Measurements from ENCODE around the gene SLC30A1. TPM values are rescaled to one million over a fixed set of nuclear protein-coding genes. Genes with fewer than 3 reads are reported as not detected.

SLC30A1 gene
- polyA plus RNA-seq, 1 donor from 2014 or later: 6.5 TPM

GRCh38 chr1:211623515-211623914 is 44.6 kb upstream of the SLC30A1 start:
- Histone ChIP-seq H3K9me3 (ENCODE audit: low read length) (no peaks in the 10 kb centered on the region), H3F3A (ENCODE audit: insufficient read depth, low read length, poor library complexity, severe bottlenecking) (no peaks in the 10 kb centered on the region), H3K79me2 (replicated peaks; ENCODE audit: insufficient read depth, low read length) (no peaks in the 10 kb centered on the region), H3K9ac (ENCODE audit: low read length) (no peak overlapping the region), H3K9me2 (ENCODE audit: insufficient read depth, low read length) (no peaks in the 10 kb centered on the region), H3K27me3 (ENCODE audit: insufficient read depth, low read depth, low read length) (no peaks in the 10 kb centered on the region), H4K20me1 (ENCODE audit: insufficient read depth) (no peaks in the 10 kb centered on the region), H3K4me2 (ENCODE audit: low read length) (no peak overlapping the region), H3K27ac (ENCODE audit: low read length) (no peak overlapping the region), H2AFZ (ENCODE audit: low read depth, low read length) (no peak overlapping the region), H3K4me3 (ENCODE audit: low read length) (no peak overlapping the region), H3K36me3 (ENCODE audit: insufficient read depth, low read length) (no peaks in the 10 kb centered on the region)
- TF ChIP-seq EZH2 (IDR thresholded peaks at IDR 0.05; ENCODE audit: borderline replicate concordance, insufficient read depth, low read length, poor library complexity, severe bottlenecking): no peak
- no peak for TF ChIP-seq CTCF (IDR thresholded peaks at IDR 0.05; ENCODE audit: poor library complexity, severe bottlenecking)
- no peak for TF ChIP-seq REST (IDR thresholded peaks at IDR 0.05; ENCODE audit: borderline replicate concordance)
- TF ChIP-seq MXI1 (conservative IDR thresholded peaks at IDR 0.05; ENCODE audit: poor library complexity, severe bottlenecking): no peak
- no peak for TF ChIP-seq TAF1 (IDR thresholded peaks at IDR 0.05; ENCODE audit: low read depth)
- TF ChIP-seq RAD21 (conservative IDR thresholded peaks at IDR 0.05): no peak
- TF ChIP-seq EP300 (conservative IDR thresholded peaks at IDR 0.05; ENCODE audit: poor library complexity, severe bottlenecking): no peak
- TF ChIP-seq SMC3 (conservative IDR thresholded peaks at IDR 0.05; ENCODE audit: poor library complexity): no peak
- no peak for TF ChIP-seq POLR2AphosphoS5 (IDR thresholded peaks at IDR 0.05)

GRCh38 chr1:211621447-211622198 is 42.7 kb upstream of the SLC30A1 start:
- no peak overlapping the region for H3K4me2 ChIP-seq (ENCODE audit: low read length)
- H3K36me3 ChIP-seq (ENCODE audit: insufficient read depth, low read length): no peaks in the 10 kb centered on the region
- no peak for TF ChIP-seq CTCF (IDR thresholded peaks at IDR 0.05; ENCODE audit: poor library complexity, severe bottlenecking)
- TF ChIP-seq EZH2 (IDR thresholded peaks at IDR 0.05; ENCODE audit: borderline replicate concordance, insufficient read depth, low read length, poor library complexity, severe bottlenecking): no peak
- TF ChIP-seq MXI1 (conservative IDR thresholded peaks at IDR 0.05; ENCODE audit: poor library complexity, severe bottlenecking): no peak
- TF ChIP-seq SMC3 (conservative IDR thresholded peaks at IDR 0.05; ENCODE audit: poor library complexity): no peak
- no peak for TF ChIP-seq POLR2AphosphoS5 (IDR thresholded peaks at IDR 0.05)
- TF ChIP-seq REST (IDR thresholded peaks at IDR 0.05; ENCODE audit: borderline replicate concordance): no peak
- no peak for TF ChIP-seq EP300 (conservative IDR thresholded peaks at IDR 0.05; ENCODE audit: poor library complexity, severe bottlenecking)
- TF ChIP-seq TAF1 (IDR thresholded peaks at IDR 0.05; ENCODE audit: low read depth): no peak
- TF ChIP-seq RAD21 (conservative IDR thresholded peaks at IDR 0.05): no peak
- H3K9me2 ChIP-seq (ENCODE audit: insufficient read depth, low read length): no peaks in the 10 kb centered on the region
- H3K9ac ChIP-seq (ENCODE audit: low read length): no peak overlapping the region
- no peaks in the 10 kb centered on the region for H4K20me1 ChIP-seq (ENCODE audit: insufficient read depth)
- no peak overlapping the region for H2AFZ ChIP-seq (ENCODE audit: low read depth, low read length)
- H3K79me2 ChIP-seq (replicated peaks; ENCODE audit: insufficient read depth, low read length): no peaks in the 10 kb centered on the region
- H3K27ac ChIP-seq (ENCODE audit: low read length): no peak overlapping the region
- H3F3A ChIP-seq (ENCODE audit: insufficient read depth, low read length, poor library complexity, severe bottlenecking): no peaks in the 10 kb centered on the region
- no peak overlapping the region for H3K4me3 ChIP-seq (ENCODE audit: low read length)
- H3K9me3 ChIP-seq (ENCODE audit: low read length): no peaks in the 10 kb centered on the region
- H3K27me3 ChIP-seq (ENCODE audit: insufficient read depth, low read depth, low read length): no peaks in the 10 kb centered on the region

All from neural cell (in vitro differentiated cells).